ENCODE data around the gene NENF. TPM values are rescaled to one million over a fixed set of nuclear protein-coding genes. Genes with fewer than 3 reads are reported as not detected.

The NENF gene
- total and polyA plus RNA-seq, 10 of the 15 experiments (the other 5 are each of a cell fraction or from before 2014, with no cell fraction given): 5.1 to 83.4 (median 42.7) TPM

GRCh38 chr1:212488436-212489283 is 55.9 kb downstream of the NENF start:
- Histone ChIP-seq H3K9me3 (replicated peaks; ENCODE audit: control insufficient read depth, insufficient read depth, low read length) (no peaks in the 10 kb centered on the region), H4K20me1 (ENCODE audit: control insufficient read depth, insufficient read depth) (no peaks in the 10 kb centered on the region), H3K4me3 (no peak overlapping the region), H3K36me3 (ENCODE audit: control insufficient read depth in 2 of 2, insufficient read depth in 2 of 2, low read length in 1 of 2) (no peaks in the 10 kb centered on the region), H3K4me1 (ENCODE audit: control insufficient read depth, insufficient read depth, low read length) (no peaks in the 10 kb centered on the region), H2AFZ (ENCODE audit: control insufficient read depth, low read depth, low read length) (no peak overlapping the region), H3K27ac (ENCODE audit: control insufficient read depth, insufficient read depth) (no peak overlapping the region), H3K79me2 (ENCODE audit: control insufficient read depth, insufficient read depth, low read length) (no peaks in the 10 kb centered on the region), H3K9ac (ENCODE audit: control insufficient read depth, insufficient read depth, low read length) (no peak overlapping the region), H3K27me3 (replicated peaks in 1 of 2; ENCODE audit: control insufficient read depth in 2 of 2, insufficient read depth in 2 of 2, low read length in 1 of 2) (no peaks in the 10 kb centered on the region), H3K4me2 (ENCODE audit: control insufficient read depth, insufficient read depth) (no peak overlapping the region)
- no TSS peak for BruUV-seq (replicated peaks)
- 30% methylated on average over 4 of the region's 4 CpGs for WGBS (ENCODE audit: insufficient coverage, insufficient replicate concordance, low lambda C conversion rate, missing lambda C conversion rate)
- in situ Hi-C loops (cut with MboI) (no loop called here), intact Hi-C loops (cut with micrococcal nuclease; ENCODE audit: unreplicated experiment) (no loop called here)
- SMC1A ChIA-PET (ENCODE audit: uncharacterized antibody, unreplicated experiment): interaction anchor here (0.6 to 4.7 kb wide), 11 partner anchors 9 to 293 kb away, joined by 3 to 42 read pairs (median 3); no protein-coding TSS in a partner anchor
- RAD21 ChIA-PET (ENCODE audit: unreplicated experiment): interaction anchor here (0.8 to 3.5 kb wide), 9 partner anchors 10 to 418 kb away, joined by 3 to 22 read pairs (median 4); no protein-coding TSS in a partner anchor
- ATAC-seq: peak; percentile 84
- CTCF ChIA-PET: interaction anchor here (0.6 to 3.4 kb wide), 11 partner anchors 8 to 453 kb away, joined by 3 to 29 read pairs (median 4); partner anchors contain the start of genes DTL and INTS7
- POLR2A ChIA-PET: interaction anchor here (0.8 to 1.7 kb wide), 4 partner anchors 7 to 120 kb away, joined by 3 to 6 read pairs (median 5); partner anchors contain the start of gene ATF3
- FAIRE-seq: no peak
- DNase-seq (ENCODE audit: low read depth, low spot score): no peak
- no peak for TF ChIP-seq TCF12 (IDR thresholded peaks at IDR 0.05; ENCODE audit: low read depth, low read length)
- TF ChIP-seq ASH2L (IDR thresholded peaks at IDR 0.05; ENCODE audit: borderline replicate concordance, low read depth): no peak
- no peak for TF ChIP-seq SRF (IDR thresholded peaks at IDR 0.05; ENCODE audit: low read depth in 2 of 2, low read length in 2 of 2)
- TF ChIP-seq SREBF1 (IDR thresholded peaks at IDR 0.05; ENCODE audit: low read length): no peak
- no peak for TF ChIP-seq PAX5 (IDR thresholded peaks at IDR 0.05; ENCODE audit: borderline replicate concordance, low read depth, low read length)
- TF ChIP-seq, protein P1, sequence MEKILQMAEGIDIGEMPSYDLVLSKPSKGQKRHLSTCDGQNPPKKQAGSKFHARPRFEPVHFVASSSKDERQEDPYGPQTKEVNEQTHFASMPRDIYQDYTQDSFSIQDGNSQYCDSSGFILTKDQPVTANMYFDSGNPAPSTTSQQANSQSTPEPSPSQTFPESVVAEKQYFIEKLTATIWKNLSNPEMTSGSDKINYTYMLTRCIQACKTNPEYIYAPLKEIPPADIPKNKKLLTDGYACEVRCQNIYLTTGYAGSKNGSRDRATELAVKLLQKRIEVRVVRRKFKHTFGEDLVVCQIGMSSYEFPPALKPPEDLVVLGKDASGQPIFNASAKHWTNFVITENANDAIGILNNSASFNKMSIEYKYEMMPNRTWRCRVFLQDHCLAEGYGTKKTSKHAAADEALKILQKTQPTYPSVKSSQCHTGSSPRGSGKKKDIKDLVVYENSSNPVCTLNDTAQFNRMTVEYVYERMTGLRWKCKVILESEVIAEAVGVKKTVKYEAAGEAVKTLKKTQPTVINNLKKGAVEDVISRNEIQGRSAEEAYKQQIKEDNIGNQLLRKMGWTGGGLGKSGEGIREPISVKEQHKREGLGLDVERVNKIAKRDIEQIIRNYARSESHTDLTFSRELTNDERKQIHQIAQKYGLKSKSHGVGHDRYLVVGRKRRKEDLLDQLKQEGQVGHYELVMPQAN (conservative IDR thresholded peaks at IDR 0.05): no peak
- TF ChIP-seq RB1 (IDR thresholded peaks at IDR 0.05; ENCODE audit: borderline replicate concordance): no peak
- no peak for TF ChIP-seq CHD4 (IDR thresholded peaks at IDR 0.05)
- TF ChIP-seq WRNIP1 (IDR thresholded peaks at IDR 0.05; ENCODE audit: borderline replicate concordance, low read depth, low read length): no peak
- TF ChIP-seq MAX (IDR thresholded peaks at IDR 0.05; ENCODE audit: low read depth, low read length): no peak
- TF ChIP-seq MXI1 (IDR thresholded peaks at IDR 0.05; ENCODE audit: low read depth, low read length): no peak
- TF ChIP-seq ATF7 (IDR thresholded peaks at IDR 0.05; ENCODE audit: low read depth): peak; percentile 96
- TF ChIP-seq ZSCAN29 (IDR thresholded peaks at IDR 0.05): no peak
- peak; percentile 44; the same call in 1 of the 2 replicates for TF ChIP-seq MTA2 (IDR thresholded peaks at IDR 0.05; ENCODE audit: low read depth)
- TF ChIP-seq, protein P2, sequence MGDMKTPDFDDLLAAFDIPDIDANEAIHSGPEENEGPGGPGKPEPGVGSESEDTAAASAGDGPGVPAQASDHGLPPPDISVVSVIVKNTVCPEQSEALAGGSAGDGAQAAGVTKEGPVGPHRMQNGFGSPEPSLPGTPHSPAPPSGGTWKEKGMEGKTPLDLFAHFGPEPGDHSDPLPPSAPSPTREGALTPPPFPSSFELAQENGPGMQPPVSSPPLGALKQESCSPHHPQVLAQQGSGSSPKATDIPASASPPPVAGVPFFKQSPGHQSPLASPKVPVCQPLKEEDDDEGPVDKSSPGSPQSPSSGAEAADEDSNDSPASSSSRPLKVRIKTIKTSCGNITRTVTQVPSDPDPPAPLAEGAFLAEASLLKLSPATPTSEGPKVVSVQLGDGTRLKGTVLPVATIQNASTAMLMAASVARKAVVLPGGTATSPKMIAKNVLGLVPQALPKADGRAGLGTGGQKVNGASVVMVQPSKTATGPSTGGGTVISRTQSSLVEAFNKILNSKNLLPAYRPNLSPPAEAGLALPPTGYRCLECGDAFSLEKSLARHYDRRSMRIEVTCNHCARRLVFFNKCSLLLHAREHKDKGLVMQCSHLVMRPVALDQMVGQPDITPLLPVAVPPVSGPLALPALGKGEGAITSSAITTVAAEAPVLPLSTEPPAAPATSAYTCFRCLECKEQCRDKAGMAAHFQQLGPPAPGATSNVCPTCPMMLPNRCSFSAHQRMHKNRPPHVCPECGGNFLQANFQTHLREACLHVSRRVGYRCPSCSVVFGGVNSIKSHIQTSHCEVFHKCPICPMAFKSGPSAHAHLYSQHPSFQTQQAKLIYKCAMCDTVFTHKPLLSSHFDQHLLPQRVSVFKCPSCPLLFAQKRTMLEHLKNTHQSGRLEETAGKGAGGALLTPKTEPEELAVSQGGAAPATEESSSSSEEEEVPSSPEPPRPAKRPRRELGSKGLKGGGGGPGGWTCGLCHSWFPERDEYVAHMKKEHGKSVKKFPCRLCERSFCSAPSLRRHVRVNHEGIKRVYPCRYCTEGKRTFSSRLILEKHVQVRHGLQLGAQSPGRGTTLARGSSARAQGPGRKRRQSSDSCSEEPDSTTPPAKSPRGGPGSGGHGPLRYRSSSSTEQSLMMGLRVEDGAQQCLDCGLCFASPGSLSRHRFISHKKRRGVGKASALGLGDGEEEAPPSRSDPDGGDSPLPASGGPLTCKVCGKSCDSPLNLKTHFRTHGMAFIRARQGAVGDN (IDR thresholded peaks at IDR 0.05): no peak
- peak; percentile 33 for TF ChIP-seq USF1 (IDR thresholded peaks at IDR 0.05; ENCODE audit: borderline replicate concordance, extremely low read length, insufficient read depth, low read depth, low read length)

Data from GM12878 (cell line).